Sciatic nerve (tissue), 2 donors: ENCODE measurements around the gene NARS2. TPM values are rescaled to one million over a fixed set of nuclear protein-coding genes. Genes with fewer than 3 reads are reported as not detected.

Experiments
- ATAC-seq: fragments of 200-7000 bp; cut with Tn5 transposase; one replicate; pipeline ENCODE4 v1.9.1; 2020; ENCODE audit warnings: mild to moderate bottlenecking, moderate library complexity
- DNase-seq: peaks from one replicate; pipeline ENCODE4 v3.0.0-alpha.2; 2020; ENCODE audit warnings: low spot score
- intact Hi-C: fragments of 100-400 bp; cut with DNase I; formaldehyde crosslinking; loops from one replicate; pipeline ENCODE4 v1.14.2; 2022
- total RNA-seq: library from RNA; stranded (reverse); fragmentation: NEBNext Ultra II Directional; extraction: Animal tissue kit (Norgen Biotek cat#: 25700); gene quantifications from one replicate; pipeline ENCODE4 v1.2.1, GENCODE V29; 2021
- donor health status: DM: no; HTN: no; CAD: no.
- donor health status: DM: no; HTN: no; CAD: no.

The NARS2 gene
- total RNA-seq, 1 donor from 2014 or later, result 15.0 TPM

DNA sequence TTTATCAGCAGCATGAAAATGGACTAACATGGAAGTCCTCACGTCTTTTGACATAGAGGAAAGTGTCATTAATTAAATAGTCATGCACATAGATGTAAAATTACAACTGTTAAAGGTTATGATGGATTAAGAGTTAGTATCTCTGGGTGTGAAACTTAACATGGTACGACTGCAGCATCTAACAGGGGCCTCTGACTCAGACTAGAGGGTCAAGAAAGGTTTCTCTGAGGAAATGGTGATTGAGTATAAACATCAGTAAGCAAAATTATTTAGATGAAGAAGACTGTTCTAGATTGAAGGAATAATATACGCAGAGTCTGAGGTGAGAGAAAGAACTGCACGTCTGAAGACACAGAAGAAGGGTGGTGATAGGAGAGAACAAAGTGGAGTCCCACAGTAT, 114.9 kb downstream of the NARS2 start:
- ATAC-seq (no peak), DNase-seq (no peak)
- intact Hi-C loops, result no loop called here

DNA sequence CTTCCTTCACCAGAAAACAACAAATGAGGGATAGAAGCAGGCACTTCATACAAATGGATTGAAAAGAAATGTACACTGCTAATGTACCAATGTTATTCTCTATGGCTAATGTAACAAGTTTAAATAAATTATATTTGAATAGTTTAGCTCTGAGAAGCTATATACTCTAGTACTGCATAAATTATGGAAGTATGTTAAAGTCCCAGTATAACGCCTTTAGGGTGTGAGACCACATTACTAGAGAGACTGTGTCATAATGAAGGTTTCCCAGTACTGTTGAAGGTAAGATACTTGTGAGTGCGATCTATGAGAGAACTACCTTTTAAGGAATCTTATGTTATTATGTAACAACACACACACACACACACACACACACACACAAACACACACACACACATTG, 117.2 kb downstream of the NARS2 start:
- intact Hi-C loops, result no loop called here
- DNase-seq, result no peak
- ATAC-seq, result no peak

DNA sequence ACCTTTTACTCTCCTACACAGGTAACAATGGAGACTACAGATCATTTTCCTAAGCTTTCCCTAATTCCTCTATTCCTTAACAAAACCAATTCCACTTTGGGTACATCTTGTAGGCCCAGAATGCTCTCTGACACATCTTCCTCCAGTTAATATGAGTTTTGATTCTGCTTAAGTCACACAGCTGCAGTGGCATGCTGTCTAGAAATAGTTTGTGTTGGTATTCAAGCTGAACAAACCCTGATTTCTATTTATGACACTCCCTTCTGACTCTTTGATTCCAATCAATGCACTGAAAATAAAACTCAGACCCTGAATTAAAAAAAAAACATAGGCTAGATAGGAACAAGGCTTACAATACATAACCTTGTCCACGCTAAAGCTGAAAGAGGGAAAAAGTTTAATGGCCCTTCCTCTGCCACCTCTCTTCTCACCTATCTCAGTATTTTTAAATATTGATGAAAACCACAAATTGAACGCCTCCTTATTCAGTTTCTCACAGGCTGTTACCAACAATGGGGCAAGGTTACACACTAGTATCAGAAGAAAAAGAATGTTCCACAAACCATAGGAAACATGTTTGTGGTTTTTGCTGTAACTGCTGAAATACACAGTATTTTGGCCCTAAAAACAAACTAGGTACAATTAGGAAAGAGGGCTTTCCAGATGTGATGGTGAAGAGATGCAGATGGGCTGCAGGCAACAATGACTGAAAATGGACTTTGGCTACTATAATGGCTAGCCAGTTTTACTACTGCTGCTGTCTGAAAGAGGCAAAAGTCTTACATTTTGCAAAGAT, 121.3 kb downstream of the NARS2 start:
- DNase-seq (no peak), ATAC-seq (no peak)
- intact Hi-C loops, result no loop called here

- ATAC-seq, result no peak
- DNase-seq, result no peak
- intact Hi-C loops, result no loop called here
These were observed 123.1 kb downstream of the NARS2 start for GRCh38 chr11:78451371-78452150.

DNA sequence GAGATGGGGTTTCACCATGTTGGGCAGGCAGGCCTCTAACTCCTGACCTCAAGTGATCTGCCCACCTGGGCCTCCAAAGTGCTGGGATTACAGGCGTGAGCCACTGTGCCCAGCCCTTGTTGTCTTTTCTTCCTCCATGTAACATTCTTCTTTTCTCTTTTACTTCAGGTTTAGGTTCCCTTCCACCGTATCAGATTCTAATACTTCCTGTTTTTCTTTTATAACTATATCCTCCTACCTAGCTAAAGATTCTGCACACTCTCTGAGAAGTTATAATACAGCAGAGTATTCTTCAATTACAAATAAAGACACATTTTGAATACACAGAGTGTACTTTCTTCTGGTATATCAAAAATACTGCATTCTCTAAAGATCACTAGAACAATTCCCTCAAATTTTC, 123.8 kb downstream of the NARS2 start:
- no peak for DNase-seq
- no peak for ATAC-seq
- intact Hi-C loops, result no loop called here

- intact Hi-C loops, result no loop called here
- ATAC-seq (no peak), DNase-seq (no peak)
These were observed 124.8 kb downstream of the NARS2 start for GRCh38 chr11:78449866-78450265.

GRCh38 chr11:78446210-78446609, 128.5 kb downstream of the NARS2 start:
- intact Hi-C loops, result no loop called here
- DNase-seq (no peak), ATAC-seq (no peak)

GRCh38 chr11:78444726-78445125, 129.9 kb downstream of the NARS2 start:
- ATAC-seq (no peak), DNase-seq (no peak)
- intact Hi-C loops, result no loop called here

- ATAC-seq (no peak), DNase-seq (no peak)
- intact Hi-C loops, result no loop called here
These were observed 132.7 kb downstream of the NARS2 start for GRCh38 chr11:78441956-78442355.

DNA sequence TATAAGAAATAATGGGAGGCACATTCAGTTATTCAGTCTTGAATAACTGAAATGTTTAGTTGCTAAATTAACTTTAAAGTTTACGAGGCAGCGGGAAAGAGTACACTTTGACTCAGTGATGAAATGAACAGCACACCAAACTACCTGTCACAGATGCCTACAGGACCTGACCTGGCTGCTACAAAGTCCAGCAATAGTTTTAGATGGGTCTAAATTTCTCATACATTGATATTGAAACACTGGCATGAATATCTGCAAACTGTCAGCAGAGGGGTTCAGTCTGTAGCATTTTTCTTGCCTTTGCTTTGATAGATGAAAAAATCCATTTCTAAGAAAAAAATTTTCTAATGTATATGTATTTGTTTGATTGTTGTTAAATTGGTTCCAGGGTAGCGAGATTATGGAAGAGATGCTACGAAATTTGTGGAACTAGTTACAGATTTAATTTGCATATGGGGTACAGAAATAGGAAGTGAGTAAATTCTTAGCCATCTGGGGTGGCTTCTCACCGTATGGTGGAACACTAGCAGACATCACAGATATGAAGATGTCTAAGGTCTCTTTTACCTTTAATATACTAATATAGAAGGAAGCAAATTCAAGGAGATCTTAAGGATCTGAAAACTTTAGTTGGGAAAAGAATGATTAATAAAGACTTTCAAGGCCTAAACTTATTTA, 136.2 kb downstream of the NARS2 start:
- intact Hi-C loops, result no loop called here
- no peak for DNase-seq
- ATAC-seq, result no peak

DNA sequence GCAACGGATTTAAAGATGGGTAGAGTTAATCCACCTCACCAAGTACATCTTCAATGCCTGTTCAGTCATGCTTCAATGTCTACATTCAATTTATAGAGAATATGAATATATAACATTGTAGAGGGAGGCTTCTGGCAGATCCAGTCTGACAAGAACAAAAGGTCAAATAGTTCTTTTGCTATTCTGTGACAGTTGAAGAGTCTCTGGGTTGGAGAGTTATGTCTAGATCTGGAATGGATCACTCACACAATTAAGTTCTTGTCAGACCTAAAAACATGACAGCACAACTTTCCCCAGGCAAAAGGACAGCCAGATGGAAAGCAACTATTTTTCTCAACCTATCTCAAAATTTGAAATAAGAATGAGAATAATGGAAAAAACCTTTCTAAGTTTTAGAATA, 141.7 kb downstream of the NARS2 start:
- no peak for DNase-seq
- ATAC-seq, result no peak
- intact Hi-C loops, result no loop called here

- DNase-seq (no peak), ATAC-seq (no peak)
- intact Hi-C loops, result no loop called here
These were observed 142.6 kb downstream of the NARS2 start for GRCh38 chr11:78432058-78432515.

DNA sequence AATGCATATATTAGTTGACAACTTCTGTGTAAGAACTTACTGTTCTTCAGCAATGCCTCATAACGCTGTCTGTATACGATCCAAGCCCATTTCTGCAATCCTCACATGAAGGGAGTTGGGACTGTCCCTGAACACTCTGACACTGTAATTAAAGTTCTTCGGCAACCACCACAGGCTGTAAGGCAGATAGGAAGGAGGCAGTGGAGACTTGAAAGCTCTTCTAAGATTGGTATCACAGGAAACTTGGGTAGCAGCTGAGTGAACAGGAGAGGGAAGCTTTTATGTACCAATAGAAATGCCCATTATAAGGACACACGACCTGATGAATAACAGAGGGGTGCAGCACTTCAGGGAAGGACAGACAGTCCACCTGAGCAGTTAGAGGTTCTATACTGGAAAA, 145.0 kb downstream of the NARS2 start:
- DNase-seq (no peak), ATAC-seq (no peak)
- intact Hi-C loops, result no loop called here

DNA sequence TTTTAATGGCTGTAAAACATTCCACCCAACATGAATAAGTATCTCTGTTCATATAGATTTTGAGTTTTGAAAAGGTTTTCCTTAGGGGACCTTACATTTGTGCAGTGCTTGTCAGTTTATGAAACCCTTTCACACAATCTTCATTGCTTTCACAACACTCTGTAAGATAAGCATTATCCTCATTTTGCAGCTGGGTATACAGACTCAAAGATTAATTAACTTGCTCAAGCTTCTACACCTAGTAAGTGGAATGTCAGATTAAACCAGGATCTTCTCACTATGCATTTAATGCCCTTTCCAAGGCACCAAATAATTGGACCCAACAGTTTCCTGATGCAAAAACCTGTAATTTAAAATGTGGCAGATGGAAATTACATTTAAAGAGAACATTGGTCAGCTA, 145.5 kb downstream of the NARS2 start:
- intact Hi-C loops, result no loop called here
- DNase-seq, result no peak
- ATAC-seq, result no peak

GRCh38 chr11:78428773-78429172, 145.9 kb downstream of the NARS2 start:
- no peak for ATAC-seq
- intact Hi-C loops, result no loop called here

DNA sequence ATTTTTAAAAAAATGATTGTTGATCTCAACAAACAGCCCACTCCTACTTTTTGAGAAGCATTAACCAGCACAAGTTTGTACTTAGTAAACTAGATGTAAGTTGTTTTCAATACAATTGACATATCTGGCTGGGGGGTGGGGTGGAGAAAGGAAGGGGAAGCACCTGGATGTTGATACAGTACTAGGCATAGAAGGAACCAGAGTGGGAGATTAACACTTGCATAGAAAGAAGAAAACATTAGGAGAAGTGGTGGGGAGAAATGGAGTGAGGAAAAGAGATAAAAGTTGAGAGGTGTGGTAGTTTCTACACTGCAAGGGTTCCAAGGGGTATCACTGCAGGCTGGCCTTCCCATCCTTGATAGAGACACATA, 146.4 kb downstream of the NARS2 start:
- ATAC-seq (no peak), DNase-seq (no peak)
- intact Hi-C loops, result no loop called here

More at GRCh38 chr11:78428773-78429172, 145.9 kb downstream of the NARS2 start:
- DNase-seq, result no peak

- ATAC-seq (no peak), DNase-seq (no peak)
- intact Hi-C loops, result no loop called here
These were observed 146.9 kb downstream of the NARS2 start for GRCh38 chr11:78427615-78428265.

GRCh38 chr11:78426845-78427244, 147.8 kb downstream of the NARS2 start:
- intact Hi-C loops, result no loop called here
- DNase-seq, result no peak
- no peak for ATAC-seq

DNA sequence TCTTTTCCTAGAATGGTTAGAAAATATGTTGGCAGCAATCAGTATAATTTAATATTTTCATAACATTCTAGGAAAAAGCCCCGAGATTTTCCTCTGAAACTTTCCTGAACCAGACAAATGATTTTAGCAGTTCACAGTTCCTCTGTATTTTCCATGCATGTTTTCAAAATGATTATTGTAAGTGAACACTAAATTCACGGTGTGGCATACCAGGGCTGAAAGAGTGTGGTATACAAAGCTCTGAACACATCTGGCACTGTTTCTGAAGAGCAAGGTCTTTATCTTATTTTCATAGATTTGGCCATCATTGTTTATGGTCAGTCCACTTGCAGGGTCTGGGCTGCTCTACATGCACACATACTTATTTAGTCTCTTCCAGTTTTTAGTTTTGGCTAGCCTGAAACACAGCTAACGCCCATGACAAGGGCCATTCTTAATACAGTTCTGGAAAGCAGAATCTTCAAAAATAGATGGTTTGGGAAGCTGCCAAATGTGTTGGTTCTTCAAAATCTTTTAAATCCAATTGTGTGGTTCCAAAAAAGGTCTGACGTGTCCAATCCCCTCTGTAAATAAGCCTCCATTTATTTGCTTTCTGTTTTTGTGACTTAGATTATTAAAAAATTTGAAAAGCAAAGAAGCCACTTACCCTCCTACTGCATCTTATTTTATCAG, 149.1 kb downstream of the NARS2 start:
- ATAC-seq (no peak), DNase-seq (no peak)
- intact Hi-C loops, result no loop called here
